HG02759 (cell line): Measurements from ENCODE around the gene CASS4.
A peak's percentile ranks its signal among the peaks of the same experiment; 100 is the strongest.
"Not testable (repeated sequence)": the region's sequence is repeated elsewhere in the genome, so short reads cannot be mapped to it uniquely, and the experiment has no call there.

Experiments
- ATAC-seq: cut with Tn5 transposase; IDR thresholded peaks from one replicate; pipeline ENCODE4 v1.9.1; 2021; ENCODE audit warnings: mild to moderate bottlenecking, moderate library complexity; ENCODE audit not compliant: unreplicated experiment

Gene CASS4, protein sequence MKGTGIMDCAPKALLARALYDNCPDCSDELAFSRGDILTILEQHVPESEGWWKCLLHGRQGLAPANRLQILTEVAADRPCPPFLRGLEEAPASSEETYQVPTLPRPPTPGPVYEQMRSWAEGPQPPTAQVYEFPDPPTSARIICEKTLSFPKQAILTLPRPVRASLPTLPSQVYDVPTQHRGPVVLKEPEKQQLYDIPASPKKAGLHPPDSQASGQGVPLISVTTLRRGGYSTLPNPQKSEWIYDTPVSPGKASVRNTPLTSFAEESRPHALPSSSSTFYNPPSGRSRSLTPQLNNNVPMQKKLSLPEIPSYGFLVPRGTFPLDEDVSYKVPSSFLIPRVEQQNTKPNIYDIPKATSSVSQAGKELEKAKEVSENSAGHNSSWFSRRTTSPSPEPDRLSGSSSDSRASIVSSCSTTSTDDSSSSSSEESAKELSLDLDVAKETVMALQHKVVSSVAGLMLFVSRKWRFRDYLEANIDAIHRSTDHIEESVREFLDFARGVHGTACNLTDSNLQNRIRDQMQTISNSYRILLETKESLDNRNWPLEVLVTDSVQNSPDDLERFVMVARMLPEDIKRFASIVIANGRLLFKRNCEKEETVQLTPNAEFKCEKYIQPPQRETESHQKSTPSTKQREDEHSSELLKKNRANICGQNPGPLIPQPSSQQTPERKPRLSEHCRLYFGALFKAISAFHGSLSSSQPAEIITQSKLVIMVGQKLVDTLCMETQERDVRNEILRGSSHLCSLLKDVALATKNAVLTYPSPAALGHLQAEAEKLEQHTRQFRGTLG

DNA sequence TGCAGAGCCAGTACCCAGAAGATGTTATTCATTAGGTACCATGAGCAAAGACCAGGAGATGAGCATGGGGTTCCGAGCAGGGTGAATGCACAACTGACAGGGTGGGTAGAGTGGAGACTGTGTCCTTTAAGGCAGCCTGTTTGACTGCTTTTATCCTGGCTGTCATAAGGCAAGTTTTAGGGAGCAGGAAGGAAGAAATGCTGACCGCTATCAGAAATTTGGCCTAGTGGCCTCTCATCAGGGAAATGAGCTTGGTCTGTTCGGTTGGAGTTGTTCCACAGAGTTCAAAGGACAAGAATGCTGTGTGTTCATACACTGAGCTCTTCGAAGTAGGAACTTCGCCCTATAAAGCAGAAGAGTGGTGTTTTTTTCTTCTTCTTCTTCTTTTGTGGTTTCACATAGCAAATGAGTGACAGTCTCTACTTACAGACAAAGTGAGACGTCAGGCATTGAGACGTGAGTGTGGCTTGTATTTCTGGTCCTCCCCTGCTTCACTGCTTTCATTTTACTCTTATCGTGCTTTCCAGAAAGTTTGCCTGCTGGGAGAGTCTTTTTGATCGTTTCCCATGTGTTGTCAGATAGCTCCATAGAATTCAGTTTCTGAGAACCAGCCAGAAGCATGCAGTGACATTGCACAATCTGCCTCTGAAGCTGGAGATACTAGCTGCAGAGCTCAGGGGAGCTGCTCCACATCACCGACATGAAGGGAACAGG, at the start of gene CASS4:
CASS4 (plus strand) TSS at position 502 of the 714 bp plus-strand sequence; CDS start at position 701, 199 bp downstream.
- peak; percentile 75 for ATAC-seq

DNA sequence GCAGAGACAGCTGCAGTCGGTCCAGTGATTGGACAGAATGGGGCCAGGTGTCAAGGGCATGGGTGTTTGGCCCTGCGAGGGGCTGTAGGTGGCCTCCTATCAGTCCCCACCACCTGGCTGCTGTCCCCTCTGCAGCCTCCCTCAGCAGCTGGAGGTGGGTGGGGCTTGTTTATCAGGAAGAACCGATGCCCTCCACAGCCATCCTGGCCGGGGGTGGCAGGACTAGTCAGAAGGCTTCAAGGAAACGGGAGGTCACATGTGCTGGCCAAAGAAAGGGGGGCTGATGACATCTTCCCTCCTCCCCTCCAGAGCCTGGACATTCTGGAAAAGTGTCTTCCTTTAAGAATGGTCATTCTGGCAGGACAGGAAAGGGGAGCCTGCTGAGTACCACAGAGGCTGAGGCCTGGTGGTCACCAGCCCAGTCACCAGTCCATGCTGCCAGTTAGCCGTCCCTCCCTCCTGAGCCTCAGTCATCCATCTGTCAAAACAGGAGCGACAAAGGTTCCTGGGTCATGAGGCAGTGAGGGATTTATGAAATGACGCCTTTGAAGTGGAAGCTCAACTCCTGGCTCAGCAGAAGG, 49.1 kb upstream of the CASS4 start:
- no peak for ATAC-seq

DNA sequence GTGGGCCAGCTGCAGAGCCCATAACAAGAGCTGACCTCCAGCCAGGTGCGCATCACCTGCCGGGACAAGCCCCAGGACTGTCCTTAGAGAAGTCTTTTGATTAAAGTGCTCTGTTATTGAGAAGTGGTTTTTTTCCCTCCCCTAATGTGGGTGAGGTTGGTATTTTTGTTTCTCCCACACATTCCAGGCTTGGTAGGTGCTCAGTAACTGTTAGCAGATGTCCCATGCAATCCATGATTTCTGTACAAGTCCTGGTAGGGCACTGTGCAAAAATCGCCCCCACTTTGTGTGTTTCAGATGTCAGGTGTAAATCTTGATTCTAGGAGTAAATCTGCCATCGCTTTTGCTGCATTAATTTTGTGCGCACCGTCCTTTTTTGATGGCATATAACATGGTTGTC, 48.6 kb upstream of the CASS4 start:
- no peak for ATAC-seq

DNA sequence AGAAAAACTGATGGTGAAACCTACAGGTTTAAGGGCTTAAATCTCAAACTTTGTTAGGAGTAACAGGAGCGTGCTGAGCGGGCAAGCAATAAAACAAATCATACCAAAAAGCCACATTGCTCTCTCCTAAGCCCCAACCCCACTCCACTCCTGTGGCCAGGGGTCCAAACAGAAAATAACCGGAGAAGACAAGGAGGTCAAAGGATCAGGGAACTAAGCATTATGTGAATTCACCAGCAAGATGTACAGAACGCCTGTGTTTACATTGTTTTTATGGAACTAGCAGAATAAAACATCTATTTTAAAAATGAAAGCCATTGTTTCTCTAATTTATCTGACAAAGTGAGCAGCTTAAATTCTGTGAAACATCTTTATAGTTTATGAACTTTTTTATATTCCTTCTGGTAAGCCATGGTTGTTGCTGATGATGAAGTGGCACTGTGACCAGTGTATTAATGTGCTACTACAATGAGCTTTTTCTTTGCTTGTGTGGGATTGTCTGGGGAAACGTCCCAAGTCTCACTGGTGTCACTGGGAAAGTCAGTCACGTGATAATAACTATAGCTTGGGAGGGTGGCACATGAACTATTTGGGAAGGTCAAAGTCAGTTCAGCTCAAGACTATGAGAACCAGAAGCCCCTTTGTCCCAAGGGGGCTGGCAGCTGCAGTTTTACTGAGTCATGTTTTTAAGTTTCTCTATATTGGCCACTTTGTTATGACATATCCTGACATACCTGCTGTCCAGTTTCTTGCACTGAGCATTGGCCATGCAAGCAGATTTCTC, 43.5 kb upstream of the CASS4 start:
- ATAC-seq: no peak

DNA sequence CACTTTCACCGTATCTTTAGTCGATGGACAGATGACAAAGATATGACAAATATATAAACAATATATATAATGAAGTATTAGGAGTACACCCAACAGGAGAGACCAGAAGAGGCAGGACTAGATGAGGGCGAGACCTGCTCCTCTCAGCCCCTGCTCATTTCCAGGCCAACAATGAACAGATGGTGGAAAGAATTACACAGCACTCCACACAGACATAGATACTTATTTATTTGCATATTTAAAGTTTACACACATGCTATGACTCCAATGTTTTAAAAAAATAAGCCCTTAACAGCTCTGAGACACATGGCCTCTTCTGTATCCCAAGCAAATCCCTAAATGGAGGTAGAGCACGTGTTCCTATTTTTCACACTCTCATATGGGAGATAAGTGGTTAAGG, 42.9 kb upstream of the CASS4 start:
- ATAC-seq: no peak

DNA sequence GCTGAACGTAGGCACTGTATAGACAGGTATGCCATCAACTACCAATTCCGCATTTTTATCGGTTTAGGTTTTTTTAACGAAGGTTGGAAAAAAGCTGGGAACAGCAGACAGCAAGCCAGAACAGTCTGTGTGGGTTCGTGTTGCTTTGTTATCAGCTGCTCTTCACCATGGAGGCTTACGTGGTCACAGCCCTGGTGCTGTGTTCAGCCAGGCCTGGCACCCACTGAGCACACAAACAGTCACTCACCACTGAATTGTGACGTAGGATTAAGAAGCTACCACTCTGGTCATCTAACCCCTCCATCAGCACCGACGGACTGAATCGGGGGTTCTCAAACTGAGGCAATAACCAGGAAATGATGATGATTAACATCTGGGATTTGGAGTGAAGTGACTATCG, 40.1 kb upstream of the CASS4 start:
- ATAC-seq: no peak

DNA sequence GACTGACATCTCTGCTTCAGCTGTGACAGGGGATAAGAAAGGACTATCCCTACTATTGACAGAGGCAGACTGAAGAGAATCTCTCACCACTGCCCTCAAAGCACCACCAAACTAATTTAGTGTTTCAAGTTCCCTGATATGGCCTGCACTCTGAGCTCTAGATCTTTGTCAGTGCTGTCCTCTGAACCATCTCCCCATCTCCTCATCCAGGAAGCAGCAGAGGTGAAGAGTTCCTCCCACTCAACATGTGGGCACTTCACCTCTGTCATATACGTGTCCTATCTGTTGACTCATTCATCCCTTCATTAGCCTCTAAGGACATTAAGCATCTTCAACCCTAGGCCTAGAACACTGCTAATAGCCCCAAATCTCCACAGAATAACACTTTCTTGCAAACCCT, 39.2 kb upstream of the CASS4 start:
- ATAC-seq: peak; percentile 63

DNA sequence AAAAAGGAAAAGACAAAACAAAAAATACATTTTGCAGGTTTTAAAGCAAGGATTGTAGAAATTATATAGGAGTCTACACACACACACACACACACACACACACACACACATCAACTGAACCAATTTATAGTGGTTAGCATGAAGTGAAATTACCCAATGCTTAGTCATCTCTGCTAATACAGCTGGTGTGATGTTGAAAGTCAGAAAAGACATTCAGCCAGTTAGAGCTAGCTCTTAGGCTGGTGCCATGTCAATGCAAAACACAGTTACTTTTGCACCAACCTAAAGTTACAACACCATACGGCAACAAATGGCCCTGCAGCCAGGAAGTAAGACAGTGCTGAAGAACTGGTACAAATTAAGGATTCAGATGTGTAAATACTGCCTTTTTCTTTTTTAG, 38.1 kb upstream of the CASS4 start:
- peak; percentile 39 for ATAC-seq

DNA sequence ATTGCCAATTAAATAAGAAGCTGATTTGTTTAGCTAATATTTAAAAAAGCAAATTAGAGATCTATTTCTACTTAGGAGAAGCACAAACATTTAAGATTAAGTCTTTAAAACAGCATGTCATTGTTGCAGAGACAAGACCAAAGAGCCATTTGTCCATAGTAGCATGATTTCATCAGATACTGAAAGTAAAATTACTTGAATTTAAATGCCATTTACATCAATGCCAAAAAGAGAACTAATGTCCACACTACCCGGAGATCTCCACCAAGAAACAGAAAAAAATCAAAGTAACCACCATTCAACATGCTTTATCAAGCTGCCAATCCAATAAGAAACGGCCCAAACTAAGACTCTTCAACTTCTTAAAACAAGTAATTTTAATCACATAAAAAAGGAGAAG, 35.7 kb upstream of the CASS4 start:
- ATAC-seq: no peak

DNA sequence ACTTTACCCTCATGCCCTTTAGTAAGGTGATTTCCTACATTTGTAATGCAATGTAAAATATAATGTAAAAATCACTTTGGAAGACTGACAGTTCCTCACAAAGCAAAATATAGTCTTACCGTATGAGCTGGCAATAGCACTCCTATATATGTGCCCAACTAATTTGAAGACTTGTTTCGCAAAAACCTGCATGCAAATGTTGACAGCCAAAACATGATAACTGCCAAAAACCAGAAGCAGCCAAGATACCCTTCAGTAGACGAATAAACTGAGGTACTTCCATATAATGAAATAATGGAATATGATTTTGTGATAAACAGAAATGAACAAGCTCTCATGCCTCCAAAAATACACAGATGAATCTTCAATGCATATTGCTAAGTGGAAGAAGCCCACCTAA, 33.7 kb upstream of the CASS4 start:
- no peak for ATAC-seq

DNA sequence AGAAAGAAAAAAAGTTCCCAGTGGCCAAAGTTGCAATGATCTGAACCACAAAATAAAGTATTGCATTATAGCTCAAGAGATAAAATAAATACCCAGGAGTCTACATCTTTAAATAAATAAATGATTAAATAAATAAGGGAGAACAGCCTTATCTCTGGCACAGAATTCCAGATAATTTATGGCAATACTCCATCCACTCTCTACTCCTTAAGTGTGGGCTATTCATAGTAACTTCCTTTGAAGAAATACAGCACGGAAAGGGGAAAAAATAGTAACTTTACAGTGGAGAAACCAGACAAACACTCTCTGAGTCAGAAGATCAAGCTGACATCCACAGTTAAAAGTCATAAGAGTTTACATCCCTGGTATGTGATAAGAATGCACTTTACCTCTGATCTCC, 31.7 kb upstream of the CASS4 start:
- ATAC-seq: no peak

DNA sequence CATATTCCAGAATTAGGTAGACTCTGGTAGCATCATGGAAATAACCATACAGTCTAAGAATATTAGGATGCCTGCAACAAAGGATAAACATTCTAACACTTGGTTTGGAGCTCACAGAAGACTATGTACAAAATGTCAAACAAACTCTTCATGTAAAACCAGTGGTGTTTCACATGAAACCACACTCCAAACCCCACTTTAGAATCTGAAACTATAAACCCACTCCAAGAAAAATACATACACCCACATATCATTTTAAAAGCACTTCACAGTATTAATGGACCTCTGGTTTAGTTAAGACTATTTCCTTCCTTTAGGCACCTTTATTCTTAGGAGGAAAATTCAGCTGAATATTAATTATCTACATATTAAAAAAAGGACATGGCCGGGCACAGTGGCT, 30.6 kb upstream of the CASS4 start:
- peak; percentile 42 for ATAC-seq

DNA sequence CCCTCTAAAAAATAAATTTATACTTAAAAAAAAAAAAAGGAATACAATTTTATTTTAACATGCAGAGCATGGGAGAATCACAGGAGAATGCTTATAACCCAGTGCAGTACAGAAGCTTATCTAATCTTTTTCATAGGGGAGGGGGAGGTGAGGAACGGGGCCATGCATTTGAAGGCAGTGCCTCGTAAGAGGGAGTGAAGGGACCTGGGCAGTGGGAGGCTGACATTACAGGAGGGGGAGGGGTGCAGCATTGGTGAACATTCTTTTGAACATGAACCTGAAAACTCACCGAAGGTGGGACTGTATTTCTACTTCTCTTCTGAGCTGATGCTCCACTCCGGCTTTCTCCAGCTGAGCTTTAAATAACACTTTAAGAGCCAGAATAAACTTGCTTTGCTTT, 29.4 kb upstream of the CASS4 start:
- ATAC-seq: no peak

DNA sequence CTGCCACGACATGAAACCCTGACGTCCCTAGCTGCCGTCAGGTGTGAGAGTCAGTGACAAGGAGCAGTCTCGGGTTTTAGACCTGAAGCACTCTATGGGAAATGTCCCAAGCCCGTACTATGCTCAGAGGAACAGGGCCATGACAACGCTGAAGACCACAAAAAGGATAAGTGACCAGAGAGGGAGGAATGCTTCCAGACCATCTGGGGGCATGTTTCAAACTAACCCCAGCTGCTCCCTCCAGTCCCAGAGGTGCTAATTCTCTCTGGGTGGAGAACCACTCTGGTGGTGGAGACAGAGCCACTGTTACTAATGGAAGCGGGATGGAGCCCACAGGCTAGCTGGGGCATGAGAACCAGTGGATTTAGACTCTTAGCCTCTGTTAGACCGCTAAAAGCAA, 28.7 kb upstream of the CASS4 start:
- ATAC-seq: no peak

DNA sequence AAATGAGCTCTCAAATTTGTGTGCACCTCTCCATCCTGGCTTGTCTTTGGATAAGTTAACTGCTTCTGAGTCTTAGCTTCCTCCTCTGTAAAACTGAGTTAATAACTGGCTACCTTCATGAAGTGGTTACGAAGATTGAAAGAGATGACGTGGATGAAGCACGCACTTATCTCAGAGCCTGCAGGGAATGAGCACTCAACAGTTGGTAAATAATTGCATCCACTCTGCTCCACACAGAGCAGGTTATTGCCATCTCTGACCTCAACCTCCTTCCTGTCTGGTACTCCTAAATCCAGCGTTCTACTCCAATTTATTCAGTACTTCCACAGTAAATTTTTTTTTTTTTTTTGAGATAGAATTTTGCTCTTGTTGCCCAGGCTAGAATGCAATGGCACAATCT, 26.9 kb upstream of the CASS4 start:
- ATAC-seq: no peak

DNA sequence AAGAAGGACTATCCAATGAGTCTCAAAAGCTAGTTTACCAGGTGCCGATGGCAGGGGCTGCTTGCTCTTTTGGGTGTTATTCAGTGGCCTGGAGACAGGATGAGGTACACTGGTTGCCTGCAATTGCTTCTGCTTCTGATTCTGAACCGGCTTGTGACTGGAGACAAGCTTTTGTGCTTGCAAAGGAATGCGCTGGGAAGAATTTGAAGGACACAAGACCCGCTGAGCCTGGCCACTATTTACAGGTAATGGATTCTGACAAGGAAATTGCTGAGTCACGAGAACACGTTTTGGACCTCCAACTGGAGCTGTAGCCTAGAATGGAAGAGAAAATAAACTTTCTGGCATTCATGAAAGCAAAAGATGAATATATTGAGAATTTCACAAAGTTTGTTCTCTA, 25.8 kb upstream of the CASS4 start:
- no peak for ATAC-seq

DNA sequence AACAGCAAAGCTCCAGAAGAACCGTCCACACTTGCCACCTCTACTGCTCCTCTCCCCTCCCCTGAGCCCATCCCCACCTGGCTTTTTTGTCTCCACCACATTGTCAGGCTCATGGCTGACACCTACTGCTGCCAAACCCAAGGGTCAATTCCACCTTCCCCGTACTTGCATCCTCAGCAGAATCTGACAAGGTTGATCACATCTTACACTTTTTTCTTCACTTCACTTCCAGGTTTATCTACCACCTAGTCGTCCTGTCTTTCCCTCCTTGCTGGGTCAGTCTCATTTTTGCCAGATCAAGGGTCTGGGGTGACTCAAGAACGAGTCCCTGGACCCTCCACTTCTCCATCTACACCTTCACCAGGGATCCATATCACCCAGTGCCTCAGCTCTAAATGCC, 23.2 kb upstream of the CASS4 start:
- ATAC-seq: no peak

DNA sequence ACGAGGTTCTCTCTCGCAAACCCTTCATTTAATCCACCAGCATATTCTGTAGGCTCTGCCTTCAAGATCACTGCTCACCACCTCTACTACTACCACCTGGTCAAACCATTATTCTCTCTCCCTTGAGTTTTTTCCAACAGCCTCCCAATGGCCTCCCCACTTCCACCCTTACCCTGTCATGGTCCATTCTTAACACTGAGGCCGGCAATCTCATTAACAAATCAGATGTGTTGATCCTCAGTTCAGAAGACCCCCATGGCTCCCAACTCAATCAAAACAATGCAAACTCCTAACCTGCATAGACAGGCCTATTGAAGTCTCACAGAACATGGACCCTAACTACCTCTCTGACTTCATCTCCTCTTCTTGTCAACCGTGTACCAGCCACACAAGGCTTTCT, 22.3 kb upstream of the CASS4 start:
- no peak for ATAC-seq

DNA sequence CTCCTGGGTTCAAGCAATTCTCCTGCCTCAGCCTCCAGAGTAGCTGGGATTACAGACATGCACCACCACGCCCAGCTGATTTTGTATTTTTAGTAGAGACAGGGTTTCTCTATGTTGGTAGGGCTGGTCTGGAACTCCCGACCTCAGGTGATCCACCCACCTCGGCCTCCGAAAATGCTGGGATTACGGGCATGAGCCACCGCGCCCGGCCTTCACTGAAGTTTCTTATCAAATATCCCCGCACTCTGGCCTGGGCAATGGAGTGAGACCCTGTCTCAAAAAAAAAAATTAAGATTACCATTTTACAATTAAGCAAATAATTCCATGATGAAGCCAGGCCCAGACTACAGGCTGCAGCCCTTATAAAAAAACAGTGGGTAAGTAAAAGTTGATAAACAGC, 21.7 kb upstream of the CASS4 start:
- ATAC-seq: not testable (repeated sequence)

DNA sequence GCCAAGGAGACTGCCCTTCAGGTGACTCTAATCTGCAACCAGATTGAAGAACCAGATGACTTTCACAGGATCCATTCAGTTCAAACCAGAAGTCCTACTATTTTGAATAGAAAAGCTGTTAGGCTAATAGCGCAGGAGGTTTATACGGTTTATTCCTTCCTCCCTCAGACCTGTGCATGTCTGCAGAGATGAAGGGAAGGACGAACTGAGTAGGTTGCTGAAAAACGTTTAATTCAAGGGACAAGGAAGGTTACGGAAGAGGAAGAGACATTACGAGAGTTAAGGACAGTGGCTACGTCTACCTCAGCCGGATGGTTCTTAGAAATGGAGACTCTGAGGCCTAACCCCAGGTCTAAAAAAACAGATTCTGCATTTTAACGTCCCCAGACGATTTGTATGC, 21.0 kb upstream of the CASS4 start:
- ATAC-seq: no peak
